CD14-positive monocyte (primary cell): ENCODE data around the gene ZNF587. TPM values are rescaled to one million over a fixed set of nuclear protein-coding genes. Genes with fewer than 3 reads are reported as not detected.
A peak's percentile ranks its signal among the peaks of the same experiment; 100 is the strongest.

ENCODE experiments used
- DNase-seq, 3 donors: peaks; one replicate each; pipeline ENCODE4 v3.0.0-alpha.2; 2011 to 2022
- H2AFZ ChIP-seq: 2 replicates; pipeline ENCODE4 v1.6.0; 2012; ENCODE audit warnings: mild to moderate bottlenecking, low read depth, low read length, inconsistent platforms; ENCODE audit not compliant: insufficient read depth, poor library complexity, severe bottlenecking
- H3K27ac ChIP-seq, 2 donors: 1 replicate in 1 of 2; 2 replicates in 1 of 2; pipeline ENCODE4 v1.5.1; 2012 to 2013; ENCODE audit warnings: low read length in 2 of 2, control low read depth in 1 of 2, inconsistent platforms in 1 of 2, low read depth in 1 of 2, mild to moderate bottlenecking in 1 of 2
- H3K27me3 ChIP-seq, 2 donors: one replicate each; pipeline versions ENCODE4 v1.6.0 to v1.6.1; 2011 to 2013; ENCODE audit warnings: low read length in 2 of 2; ENCODE audit not compliant: control insufficient read depth in 2 of 2, insufficient read depth in 2 of 2
- H3K36me3 ChIP-seq, 2 donors: replicated peaks in 1 of 2; 1 replicate in 1 of 2; 2 replicates in 1 of 2; pipeline versions ENCODE4 v1.5.1 to v1.6.1; 2012 to 2013; ENCODE audit warnings: low read length in 2 of 2, control low read depth in 1 of 2, inconsistent platforms in 1 of 2, mild to moderate bottlenecking in 1 of 2; ENCODE audit not compliant: insufficient read depth in 2 of 2, control insufficient read depth in 1 of 2
- H3K4me1 ChIP-seq, 2 donors: 1 replicate in 1 of 2; 2 replicates in 1 of 2; pipeline versions ENCODE4 v1.5.1 to v1.6.1; 2012 to 2013; ENCODE audit warnings: low read length in 2 of 2, control low read depth in 1 of 2, inconsistent platforms in 1 of 2, mild to moderate bottlenecking in 1 of 2, moderate library complexity in 1 of 2; ENCODE audit not compliant: insufficient read depth in 2 of 2, control insufficient read depth in 1 of 2
- H3K4me2 ChIP-seq: replicated peaks from 2 replicates; pipeline ENCODE3; 2012; ENCODE audit warnings: low read length, moderate library complexity, mild to moderate bottlenecking; ENCODE audit not compliant: poor library complexity, severe bottlenecking; ENCODE audit errors: extremely low read depth
- H3K4me3 ChIP-seq, 3 experiments: fragments of 200-600 bp in 1 of 3; sonication (generic) in 1 of 3; replicated peaks in 1 of 3; 1 replicate in 2 of 3; 2 replicates in 1 of 3; pipeline ENCODE4 v1.5.1; 2011 to 2013; ENCODE audit warnings: low read length in 3 of 3, mild to moderate bottlenecking in 3 of 3, control low read depth in 2 of 3, low read depth in 2 of 3, inconsistent platforms in 1 of 3, moderate library complexity in 1 of 3
- H3K79me2 ChIP-seq: 2 replicates; pipeline ENCODE4 v1.6.0; 2012; ENCODE audit warnings: mild to moderate bottlenecking, control low read depth, inconsistent platforms, low read length, moderate library complexity; ENCODE audit not compliant: insufficient read depth
- H3K9ac ChIP-seq: 2 replicates; pipeline ENCODE4 v1.6.0; 2017; ENCODE audit warnings: low read length, mild to moderate bottlenecking; ENCODE audit not compliant: insufficient read depth, poor library complexity, severe bottlenecking
- H3K9me3 ChIP-seq, 2 donors: replicated peaks in 1 of 2; 1 replicate in 1 of 2; 2 replicates in 1 of 2; pipeline versions ENCODE4 v1.5.1 to v1.6.1; 2012 to 2013; ENCODE audit warnings: low read length in 2 of 2, control low read depth in 1 of 2; ENCODE audit not compliant: control insufficient read depth in 1 of 2, insufficient read depth in 1 of 2
- H4K20me1 ChIP-seq: 2 replicates; pipeline ENCODE4 v1.6.0; 2012; ENCODE audit warnings: mild to moderate bottlenecking, low read length, control low read depth, moderate library complexity; ENCODE audit not compliant: insufficient read depth
- H3K27ac Mint-ChIP-seq, 7 donors: one replicate each; pipeline ENCODE4 v1.8.0; 2020; ENCODE audit warnings: mild to moderate bottlenecking in 7 of 7, mixed read lengths in 7 of 7, moderate library complexity in 6 of 7, inconsistent platforms in 2 of 7
- H3K27me3 Mint-ChIP-seq, 3 donors: one replicate each; pipeline ENCODE4 v1.8.0; 2021 to 2022; ENCODE audit warnings: low read depth in 3 of 3, mild to moderate bottlenecking in 3 of 3, mixed read lengths in 3 of 3, moderate library complexity in 3 of 3, inconsistent platforms in 1 of 3
- H3K36me3 Mint-ChIP-seq, 2 donors: one replicate each; pipeline ENCODE4 v1.8.0; 2020; ENCODE audit warnings: mixed read lengths in 2 of 2, inconsistent platforms in 1 of 2, mild to moderate bottlenecking in 1 of 2
- H3K4me1 Mint-ChIP-seq: one replicate; pipeline ENCODE4 v1.8.0; 2020; ENCODE audit warnings: mild to moderate bottlenecking, mixed read lengths
- H3K4me3 Mint-ChIP-seq, 2 donors: one replicate each; pipeline ENCODE4 v1.8.0; 2020; ENCODE audit warnings: mild to moderate bottlenecking in 2 of 2, mixed read lengths in 2 of 2, moderate library complexity in 1 of 2
- H3K9me3 Mint-ChIP-seq, 7 donors: one replicate each; pipeline ENCODE4 v1.8.0; 2020 to 2022; ENCODE audit warnings: mixed read lengths in 7 of 7, mild to moderate bottlenecking in 6 of 7, moderate library complexity in 6 of 7, inconsistent platforms in 2 of 7
- WGBS: methylation state at CpG from one replicate; pipeline ENCODE4 v1.1.5; 2013; ENCODE audit warnings: missing lambda C conversion rate; ENCODE audit not compliant: insufficient coverage; 5-methylcytosine and 5-hydroxymethylcytosine counted together
- intact Hi-C, 2 donors: fragments of 100-400 bp; cut with micrococcal nuclease; formaldehyde crosslinking; loops; one replicate each; pipeline versions ENCODE4 v1.15.0 to v1.15.1; 2023
- polyA plus RNA-seq, 3 donors: library from polyadenylated mRNA; depleted of rRNA in 1 of 3; unstranded in 2 of 3; stranded (reverse) in 1 of 3; fragments of 300-500 nt in 2 of 3; fragments of >200 nt in 1 of 3; fragmentation: Illumina TruSeq in 2 of 3; gene quantifications; 1 replicate in 2 of 3; 2 replicates in 1 of 3; pipeline ENCODE4 v1.2.3, GENCODE V29; 2012 to 2021
- TF ChIP-seq, protein P1 (sequence below): fragments of 200-600 bp; IDR thresholded peaks from one replicate; pipeline ENCODE4 v1.8.0; 2022; ENCODE audit warnings: antibody characterized with exemption, mild to moderate bottlenecking

ZNF587 gene
- polyA plus RNA-seq, 3 donors = 0.41 to 15.0 (median 2.9) TPM

DNA sequence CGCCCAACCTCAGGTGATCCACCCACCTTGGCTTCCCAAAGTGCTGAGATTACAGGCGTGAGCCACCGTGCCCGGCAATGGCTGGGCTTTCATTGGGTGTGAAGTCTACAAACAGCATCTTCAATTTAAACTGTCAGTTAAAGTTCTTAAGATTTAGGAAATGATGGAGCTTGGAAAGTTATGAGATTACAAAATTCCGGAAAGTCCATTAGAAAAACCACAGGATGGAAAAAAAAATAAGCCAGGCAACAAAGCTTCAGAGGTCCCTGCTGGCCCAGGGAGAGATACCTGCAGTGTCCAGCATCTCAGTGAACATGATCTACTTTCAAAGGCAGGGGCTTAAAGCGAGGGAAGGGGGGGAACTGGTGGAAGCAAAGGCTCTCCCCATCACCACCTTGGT is 24.1 kb upstream of the ZNF587 start:
- TF ChIP-seq, protein P1, sequence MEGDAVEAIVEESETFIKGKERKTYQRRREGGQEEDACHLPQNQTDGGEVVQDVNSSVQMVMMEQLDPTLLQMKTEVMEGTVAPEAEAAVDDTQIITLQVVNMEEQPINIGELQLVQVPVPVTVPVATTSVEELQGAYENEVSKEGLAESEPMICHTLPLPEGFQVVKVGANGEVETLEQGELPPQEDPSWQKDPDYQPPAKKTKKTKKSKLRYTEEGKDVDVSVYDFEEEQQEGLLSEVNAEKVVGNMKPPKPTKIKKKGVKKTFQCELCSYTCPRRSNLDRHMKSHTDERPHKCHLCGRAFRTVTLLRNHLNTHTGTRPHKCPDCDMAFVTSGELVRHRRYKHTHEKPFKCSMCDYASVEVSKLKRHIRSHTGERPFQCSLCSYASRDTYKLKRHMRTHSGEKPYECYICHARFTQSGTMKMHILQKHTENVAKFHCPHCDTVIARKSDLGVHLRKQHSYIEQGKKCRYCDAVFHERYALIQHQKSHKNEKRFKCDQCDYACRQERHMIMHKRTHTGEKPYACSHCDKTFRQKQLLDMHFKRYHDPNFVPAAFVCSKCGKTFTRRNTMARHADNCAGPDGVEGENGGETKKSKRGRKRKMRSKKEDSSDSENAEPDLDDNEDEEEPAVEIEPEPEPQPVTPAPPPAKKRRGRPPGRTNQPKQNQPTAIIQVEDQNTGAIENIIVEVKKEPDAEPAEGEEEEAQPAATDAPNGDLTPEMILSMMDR = no peak
- H4K20me1 ChIP-seq = no peaks in the 10 kb centered on the region
- peaks cover 74% of the 10 kb centered on the region for H3K79me2 ChIP-seq
- H3K4me3 ChIP-seq = no peak overlapping the region
- no peak overlapping the region for H2AFZ ChIP-seq
- H3K9ac ChIP-seq = no peak overlapping the region
- intact Hi-C loops = no loop called here
- peaks cover 4 to 6% (median 5%) of the 10 kb centered on the region in 7 donors for H3K9me3 Mint-ChIP-seq
- H3K27me3 ChIP-seq = no peaks in the 10 kb centered on the region
- peak overlapping the region in 1 of 7 donors; percentile 22 for H3K27ac Mint-ChIP-seq
- no peak overlapping the region for H3K27ac ChIP-seq
- H3K9me3 ChIP-seq = peaks cover 0 to 5% of the 10 kb centered on the region in 2 donors
- 100% methylated on average over 4 of the region's 6 CpGs for WGBS
- no peak overlapping the region for H3K4me2 ChIP-seq
- peaks cover 0 to 1% (median 0%) of the 10 kb centered on the region in 3 donors for H3K27me3 Mint-ChIP-seq
- H3K36me3 ChIP-seq = peaks cover 0 to 2% of the 10 kb centered on the region in 2 donors
- H3K36me3 Mint-ChIP-seq = peaks cover 28 to 53% of the 10 kb centered on the region in 2 donors
- peaks cover under 1 to 6% of the 10 kb centered on the region in 2 donors for H3K4me1 ChIP-seq
- peaks cover 12% of the 10 kb centered on the region for H3K4me1 Mint-ChIP-seq
- H3K4me3 Mint-ChIP-seq = no peak overlapping the region
- no peak for DNase-seq

DNA sequence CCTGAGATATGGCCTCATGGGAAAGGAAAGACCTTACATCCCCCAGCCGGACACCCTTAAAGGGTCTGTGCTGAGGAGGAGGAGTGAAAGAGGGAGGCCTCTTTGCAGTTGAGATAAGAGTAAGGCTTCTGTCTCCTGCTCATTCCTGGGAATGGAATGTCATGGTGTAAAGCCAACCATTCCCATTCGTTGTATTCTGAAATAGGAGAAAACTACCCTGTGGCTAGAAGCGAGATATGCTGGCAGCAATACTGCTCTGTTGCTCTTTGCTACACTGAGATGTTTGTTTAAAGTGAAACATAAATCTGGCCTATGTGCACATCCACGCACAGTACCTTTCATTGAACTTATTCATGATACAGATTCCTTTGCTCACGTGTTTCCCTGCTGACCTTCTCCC is 20.3 kb upstream of the ZNF587 start:
- Histone ChIP-seq H3K36me3 (no peaks in the 10 kb centered on the region), H3K27ac (no peak overlapping the region)

More for the DNA sequence above, 20.3 kb upstream of the ZNF587 start:
- Mint-ChIP-seq H3K9me3 (peaks cover 4 to 8% (median 5%) of the 10 kb centered on the region in 7 donors), H3K4me1 (no peaks in the 10 kb centered on the region), H3K36me3 (peaks cover 20 to 49% of the 10 kb centered on the region in 2 donors), H3K27me3 (no peaks in the 10 kb centered on the region), H3K27ac (peak overlapping the region in 1 of 7 donors; percentile 42), H3K4me3 (no peak overlapping the region)
- peaks cover 0 to 5% of the 10 kb centered on the region in 2 donors for H3K9me3 ChIP-seq
- no peak overlapping the region for H3K4me2 ChIP-seq
- peaks cover 63% of the 10 kb centered on the region for H3K79me2 ChIP-seq
- no peaks in the 10 kb centered on the region for H4K20me1 ChIP-seq
- H3K4me3 ChIP-seq = no peak overlapping the region
- H3K27me3 ChIP-seq = no peaks in the 10 kb centered on the region
- WGBS = 100% methylated on average over 1 of the region's 5 CpGs
- no peak overlapping the region for H3K9ac ChIP-seq
- intact Hi-C loops = no loop called here
- H3K4me1 ChIP-seq = no peaks in the 10 kb centered on the region
- no peak for DNase-seq
- TF ChIP-seq, protein P1 = no peak
- no peak overlapping the region for H2AFZ ChIP-seq
